HG03460 (cell line): ENCODE results near the gene CCDC178.
"Not testable (repeated sequence)": the region's sequence is repeated elsewhere in the genome, so short reads cannot be mapped to it uniquely, and the experiment has no call there.

Experiments
- ATAC-seq: cut with Tn5 transposase; IDR thresholded peaks from one replicate; pipeline ENCODE4 v1.9.1; 2021; ENCODE audit not compliant: unreplicated experiment

Gene CCDC178

DNA sequence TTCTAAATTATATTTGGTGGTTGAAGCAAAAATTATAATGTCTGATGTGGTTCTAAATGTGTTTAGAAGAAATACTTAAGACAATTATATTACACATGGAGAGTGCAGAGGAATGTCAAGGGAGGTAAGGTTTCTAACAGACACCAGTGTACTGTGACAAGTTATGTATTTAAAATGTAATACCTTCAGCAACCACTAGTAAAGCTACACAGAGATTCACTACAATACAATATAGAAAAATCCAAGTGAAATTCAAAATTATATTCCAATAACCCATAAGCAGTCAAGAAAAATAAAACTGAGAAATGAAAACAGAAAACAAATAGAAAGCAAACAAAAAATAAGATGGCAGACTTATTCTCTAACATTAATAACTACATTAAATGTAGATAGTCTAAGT, 418.2 kb downstream of the CCDC178 start:
- ATAC-seq = no peak

DNA sequence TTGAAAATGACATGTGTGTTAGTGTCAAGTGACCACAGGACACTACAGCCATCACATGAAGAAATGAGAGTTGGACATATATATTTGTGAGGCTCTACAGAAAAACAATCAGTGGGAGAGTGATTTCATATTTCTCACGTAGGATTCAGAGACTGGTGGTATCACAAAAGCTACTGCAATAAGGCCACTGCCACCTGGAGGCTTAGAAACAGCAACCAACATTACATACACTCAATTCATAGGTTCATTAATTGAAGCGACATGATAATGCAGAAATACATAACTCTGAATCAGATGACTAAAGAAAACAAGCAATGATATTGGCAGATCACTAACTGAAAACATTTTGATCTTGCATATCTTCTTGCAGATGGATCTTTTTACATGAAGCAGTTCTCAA, 419.6 kb downstream of the CCDC178 start:
- ATAC-seq = no peak

DNA sequence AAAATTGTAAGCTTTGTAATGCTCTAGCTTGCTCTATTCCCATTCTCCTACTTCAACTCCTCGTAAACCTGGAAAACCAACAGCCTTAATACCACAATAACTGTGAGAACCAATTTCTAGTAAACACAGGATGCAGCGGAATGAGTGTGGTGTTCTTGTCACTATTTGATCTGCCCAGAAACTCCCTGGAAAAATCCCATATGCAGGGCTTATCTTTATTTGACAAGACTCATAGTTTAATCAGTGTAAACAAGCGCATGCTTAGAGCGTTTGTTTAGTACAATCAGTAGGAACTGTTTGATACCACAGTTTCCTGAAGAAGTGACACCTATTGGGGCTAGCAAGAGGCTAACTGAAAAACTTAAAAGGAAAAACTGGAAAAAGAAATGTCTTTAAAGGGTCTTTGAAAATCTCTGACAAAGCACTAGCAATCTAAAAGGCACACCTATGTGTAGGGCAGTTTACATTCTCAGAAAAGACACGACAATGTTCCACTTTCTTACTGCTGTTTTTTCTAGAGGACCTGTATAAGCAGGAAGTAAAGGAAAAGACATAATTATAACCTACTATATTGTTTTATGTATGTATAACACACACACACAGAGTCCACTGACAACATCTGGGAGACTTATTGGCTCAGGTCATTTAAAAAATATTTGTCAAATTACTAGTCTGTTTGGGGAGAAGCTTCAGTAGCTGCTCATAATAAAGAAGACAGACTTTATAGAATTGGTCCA, 426.3 kb downstream of the CCDC178 start:
- ATAC-seq = no peak

DNA sequence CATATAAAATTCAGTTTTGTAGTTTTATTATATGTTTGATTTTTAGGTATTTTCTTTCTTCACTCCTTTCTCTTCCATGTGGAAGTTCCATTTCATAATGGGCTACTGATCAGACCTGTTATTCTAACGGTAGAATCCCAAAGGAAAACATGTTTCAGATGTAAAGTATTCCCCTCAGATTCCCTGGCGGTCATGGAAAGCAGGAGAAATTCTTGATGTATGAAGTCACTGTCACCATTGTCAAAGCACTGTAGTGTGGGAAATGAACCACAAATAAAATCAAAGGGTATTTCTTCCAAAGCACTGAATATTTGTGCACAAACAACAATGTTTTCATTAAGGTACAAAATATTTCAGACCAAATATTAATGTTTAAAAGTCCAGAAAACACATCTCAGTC, 430.4 kb downstream of the CCDC178 start:
- no peak for ATAC-seq

DNA sequence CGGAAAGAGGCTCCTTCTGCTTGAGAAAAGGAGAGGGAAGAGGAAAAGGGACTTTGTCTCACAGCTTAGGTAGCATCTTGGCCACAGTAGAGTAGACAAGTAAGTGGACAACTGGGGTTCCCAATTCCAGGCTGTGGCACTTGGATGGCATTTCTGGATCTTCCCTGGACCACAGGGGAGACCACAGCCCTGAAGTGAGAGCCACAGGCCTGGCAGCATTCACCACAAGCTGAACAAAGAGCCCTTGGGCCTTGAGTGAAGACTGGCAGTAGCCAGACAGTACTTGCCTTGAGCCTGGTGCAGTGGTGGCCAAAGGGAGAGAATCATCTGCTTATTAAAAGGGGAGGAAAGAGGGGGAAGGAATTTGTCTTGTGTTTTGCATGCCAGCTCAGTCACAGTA, 441.6 kb downstream of the CCDC178 start:
- no peak for ATAC-seq

DNA sequence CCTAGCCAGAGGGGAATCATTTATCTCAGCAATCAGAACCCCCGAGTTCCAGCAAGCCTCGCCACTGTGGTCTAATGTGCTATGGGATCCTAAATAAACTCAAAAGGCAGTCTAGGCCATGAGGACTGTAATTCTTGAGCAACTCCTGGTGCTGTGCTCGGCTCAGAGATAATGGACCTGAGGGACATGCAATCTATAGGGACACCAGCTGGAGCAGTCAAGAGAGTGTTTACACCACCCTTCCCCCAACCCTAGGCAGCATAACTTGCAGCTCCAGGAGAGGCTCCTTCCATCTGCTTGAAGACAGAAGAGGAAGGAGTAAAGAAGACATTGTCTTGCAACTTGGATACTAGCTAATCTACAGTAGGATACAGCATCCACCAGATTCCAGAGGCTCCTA, 442.2 kb downstream of the CCDC178 start:
- ATAC-seq = no peak

DNA sequence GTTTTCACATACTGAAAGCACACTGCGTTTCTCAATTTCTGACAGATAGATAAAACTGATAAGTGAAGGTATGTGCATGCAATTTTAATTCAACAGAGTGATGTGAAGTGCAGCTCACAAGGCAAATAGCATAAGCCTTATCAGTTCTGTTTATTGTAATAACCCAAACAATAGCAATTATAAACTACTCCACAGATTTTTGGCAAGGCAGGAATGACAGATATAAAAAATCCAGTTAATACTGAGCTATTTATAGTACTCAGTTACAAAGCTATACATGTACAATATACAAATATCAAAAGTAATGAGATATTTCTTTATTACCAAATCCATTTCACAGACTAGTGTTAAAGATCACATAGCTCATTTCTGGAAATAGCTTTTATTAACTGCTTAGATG, 456.8 kb downstream of the CCDC178 start:
- ATAC-seq = no peak

DNA sequence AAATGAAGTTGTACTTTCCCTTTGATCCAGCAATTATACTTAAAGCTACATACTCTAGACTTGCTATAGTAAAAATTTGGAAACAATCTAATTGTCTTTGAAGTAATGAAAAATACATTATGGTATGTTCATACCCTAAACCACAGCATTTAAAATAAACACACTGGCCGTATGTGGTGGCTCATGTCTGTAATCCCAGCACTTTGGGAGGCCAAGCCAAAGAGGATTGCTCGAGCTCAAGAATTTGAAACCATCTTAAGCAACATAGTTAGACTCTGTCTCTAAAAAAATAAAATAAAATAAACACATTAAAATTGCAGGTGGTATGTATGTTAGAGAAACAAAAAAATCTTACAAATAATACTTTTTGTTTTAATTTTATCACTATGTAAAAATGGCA, 459.6 kb downstream of the CCDC178 start:
- ATAC-seq = no peak

DNA sequence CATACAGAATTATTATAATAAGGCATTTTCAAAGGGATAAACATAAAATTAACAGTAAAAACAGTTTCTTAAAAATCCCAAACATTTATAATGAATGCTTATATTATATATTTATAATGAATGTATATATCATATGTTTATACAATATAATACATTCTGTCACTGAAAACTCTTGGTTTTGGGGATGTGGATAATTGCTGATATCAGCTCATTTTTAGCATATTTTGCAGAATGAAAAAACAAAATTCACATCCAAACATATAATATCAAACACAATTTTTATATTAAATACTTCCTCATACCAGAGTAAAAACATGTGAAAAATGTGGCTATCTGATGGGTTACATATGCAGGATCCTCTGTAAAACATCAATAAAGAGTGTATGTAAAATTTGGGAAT, 465.0 kb downstream of the CCDC178 start:
- ATAC-seq = no peak

DNA sequence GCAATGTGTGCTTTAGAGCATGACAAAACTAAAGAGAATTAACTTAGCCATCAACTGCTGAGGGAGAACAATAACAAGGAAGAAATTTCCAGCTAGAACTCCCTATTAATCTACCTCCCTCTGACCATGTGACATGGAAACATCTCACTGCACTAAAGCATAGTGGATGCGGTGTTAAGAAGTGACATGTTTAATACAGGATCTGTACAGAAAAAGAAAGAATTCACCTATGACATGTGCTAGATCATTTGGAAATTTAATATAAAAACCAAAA, 465.4 kb downstream of the CCDC178 start:
- ATAC-seq = no peak

DNA sequence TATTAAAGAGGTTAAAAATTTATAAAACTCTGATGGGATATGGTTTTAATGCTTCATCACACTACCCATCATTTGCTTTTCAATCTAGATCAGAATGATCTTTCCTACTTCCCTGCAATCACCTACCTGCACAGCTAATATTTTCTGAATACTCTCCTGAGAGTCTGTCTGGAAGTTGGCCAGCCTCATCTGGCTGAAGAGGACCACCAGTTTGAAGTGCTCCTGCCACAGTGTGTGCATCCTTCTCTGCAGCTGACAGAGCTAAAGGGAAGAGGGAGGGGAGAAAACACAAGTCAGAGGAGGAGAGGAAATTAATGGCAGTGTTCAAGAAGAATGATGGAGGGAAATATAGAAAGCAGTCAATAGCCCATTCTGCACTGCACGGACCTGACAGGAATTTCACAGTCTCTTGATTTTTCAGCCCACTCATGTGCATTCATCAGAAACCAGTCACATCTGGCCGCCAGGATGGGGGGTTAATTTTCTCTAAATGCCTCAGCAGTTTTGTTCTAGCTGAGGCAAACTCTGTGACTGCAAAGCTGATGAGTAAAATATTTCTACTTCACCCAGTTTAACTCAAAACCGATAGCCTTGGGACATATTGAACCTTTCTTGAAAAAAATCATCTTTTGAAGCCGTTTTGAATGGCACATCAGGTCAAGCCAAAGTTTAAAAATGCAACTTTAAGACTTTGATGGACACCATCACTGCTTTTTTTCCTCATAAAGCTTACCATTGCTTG, 465.9 kb downstream of the CCDC178 start:
- ATAC-seq = peak; percentile 88

DNA sequence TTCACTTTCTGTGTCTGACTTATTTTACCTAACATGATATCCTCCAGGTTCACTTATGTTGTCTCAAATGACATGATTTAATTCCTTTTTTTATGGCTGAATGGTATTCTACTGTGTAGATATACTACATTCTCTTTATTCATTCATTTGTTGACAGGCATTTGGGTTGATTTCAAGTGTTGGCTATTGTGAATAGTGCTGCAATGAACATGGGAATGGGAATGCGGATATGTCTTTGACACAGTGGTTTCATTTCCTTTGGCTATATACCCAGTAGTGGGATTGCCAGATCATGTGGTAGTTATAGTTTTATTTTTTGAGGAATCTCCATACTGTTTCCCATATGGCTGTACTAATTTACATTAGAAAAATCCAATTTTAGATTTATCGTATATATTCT, 472.3 kb downstream of the CCDC178 start:
- no peak for ATAC-seq

DNA sequence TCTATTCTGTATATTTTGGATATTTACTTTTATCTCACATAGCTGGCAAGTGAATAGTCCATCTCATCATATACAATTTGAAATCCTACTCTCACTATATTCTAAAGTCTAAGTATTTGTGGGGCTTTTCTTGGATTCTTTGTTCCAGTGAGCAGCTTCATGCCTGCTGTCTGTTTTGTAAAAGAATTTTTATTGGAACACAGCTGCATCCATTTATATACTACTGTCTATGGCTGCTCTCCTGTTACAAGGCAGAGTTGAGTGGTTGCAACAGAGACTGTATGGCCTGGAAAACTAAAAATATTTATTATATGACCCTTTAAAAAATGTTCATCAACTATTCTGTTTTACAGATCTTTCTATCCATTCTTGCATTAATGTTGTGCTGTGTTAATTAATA, 474.4 kb downstream of the CCDC178 start:
- no peak for ATAC-seq

DNA sequence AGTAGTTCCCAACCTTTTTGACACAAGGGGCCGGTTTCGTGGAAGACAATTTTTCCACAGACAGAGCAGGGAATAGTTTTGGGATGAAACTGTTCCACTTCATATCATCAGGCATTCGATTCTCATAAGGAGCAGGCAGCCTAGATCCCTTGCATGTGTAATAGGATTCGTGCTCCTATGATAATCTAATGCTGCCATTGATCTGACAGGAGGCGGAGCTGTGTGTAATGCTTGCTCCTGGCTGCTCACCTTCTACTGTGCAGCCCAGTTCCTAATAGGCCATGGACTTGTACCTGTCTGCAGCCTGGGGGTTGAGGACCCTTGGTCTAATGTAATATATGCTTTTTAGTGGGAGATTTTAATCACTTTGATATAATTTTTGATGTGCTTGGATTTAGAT, 479.0 kb downstream of the CCDC178 start:
- ATAC-seq = no peak

DNA sequence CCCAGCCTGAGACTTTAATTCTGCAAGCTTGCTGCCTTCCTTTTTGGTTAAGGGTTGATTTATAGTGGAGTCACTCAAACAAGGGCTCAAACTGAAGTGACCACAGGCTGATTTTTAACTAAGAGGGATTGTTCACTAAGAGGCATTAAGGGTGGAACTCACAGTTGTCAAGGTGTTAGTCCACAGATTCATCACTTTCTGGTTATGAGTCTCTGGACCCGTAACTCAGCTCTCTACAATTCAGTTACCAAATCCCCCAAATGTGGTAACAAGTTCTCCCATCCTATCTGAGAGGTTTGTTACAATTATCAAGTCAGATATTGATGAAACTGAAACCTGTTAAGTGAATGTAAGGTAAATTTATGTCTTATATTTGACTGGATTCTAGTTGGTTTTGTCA, 481.8 kb downstream of the CCDC178 start:
- no peak for ATAC-seq

DNA sequence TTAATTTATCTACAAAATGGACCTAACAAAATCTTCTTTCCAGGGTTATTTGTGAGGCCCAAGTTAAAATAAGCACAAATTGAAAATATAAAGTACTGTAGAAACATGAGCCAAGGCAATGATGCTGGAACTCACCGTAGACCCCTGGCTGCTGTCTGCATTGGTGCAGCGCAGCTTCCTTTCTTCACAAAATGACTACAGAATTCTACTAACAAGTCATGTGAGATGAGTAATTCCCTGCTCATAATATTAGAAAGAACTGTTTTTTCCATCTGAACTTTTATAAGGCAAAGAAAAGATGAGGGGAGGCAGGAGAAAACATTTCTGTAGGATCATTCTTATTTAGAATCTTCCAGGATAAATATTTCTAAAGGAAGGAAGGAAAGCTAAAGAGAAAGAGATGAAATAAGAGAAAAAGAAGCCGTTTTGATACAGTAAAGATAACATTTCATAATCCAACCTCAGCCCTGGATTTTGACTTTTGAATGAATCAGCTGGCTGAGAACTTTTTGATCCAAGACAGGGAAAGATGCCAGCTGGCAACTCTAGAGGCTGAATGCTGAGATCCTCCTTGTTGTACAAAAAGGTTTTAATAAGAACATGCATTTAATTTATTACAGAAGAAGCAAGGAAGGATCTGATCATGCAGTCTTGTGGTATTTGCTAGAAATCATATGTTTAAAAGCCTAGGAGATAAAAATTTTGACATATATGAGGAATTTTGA, 483.8 kb downstream of the CCDC178 start:
- no peak for ATAC-seq

DNA sequence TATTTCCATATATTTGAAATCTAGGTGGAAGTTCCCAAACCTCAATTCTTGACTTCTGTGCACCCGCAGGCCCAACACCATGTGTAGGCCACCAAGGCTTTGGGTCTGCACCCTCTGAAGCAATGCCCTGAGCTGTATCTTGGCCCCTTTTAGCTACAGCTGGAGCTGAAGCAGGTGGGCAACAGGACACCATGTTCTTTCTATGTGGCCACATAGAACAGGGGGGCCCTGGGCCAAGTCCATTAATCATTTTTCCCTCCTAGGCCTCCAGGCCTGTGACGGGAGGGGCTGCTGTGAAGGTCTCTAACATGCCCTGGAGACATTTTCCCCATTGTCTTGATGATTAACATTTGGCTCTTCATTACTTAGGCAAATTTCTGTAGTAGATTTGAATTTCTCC, 488.2 kb downstream of the CCDC178 start:
- ATAC-seq = not testable (repeated sequence)

DNA sequence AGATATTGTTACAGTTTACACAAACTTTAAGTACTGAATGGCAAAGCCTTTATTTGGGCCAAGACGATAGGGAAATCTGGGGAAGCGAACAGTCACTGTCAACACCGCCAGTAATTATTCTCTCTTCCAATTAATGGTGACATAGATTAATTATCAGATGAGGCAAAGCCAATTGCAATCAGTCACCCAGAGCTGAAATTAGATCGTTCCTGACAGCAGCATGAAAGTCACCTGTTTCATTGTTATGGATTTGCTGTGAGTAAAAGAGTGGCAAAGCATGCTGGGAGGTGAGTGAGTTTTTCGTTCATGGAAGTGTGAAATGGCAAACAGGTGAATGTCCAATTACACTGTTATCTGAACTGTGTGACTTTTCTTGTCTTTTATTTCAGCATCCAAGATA, 502.9 kb downstream of the CCDC178 start:
- ATAC-seq = no peak

DNA sequence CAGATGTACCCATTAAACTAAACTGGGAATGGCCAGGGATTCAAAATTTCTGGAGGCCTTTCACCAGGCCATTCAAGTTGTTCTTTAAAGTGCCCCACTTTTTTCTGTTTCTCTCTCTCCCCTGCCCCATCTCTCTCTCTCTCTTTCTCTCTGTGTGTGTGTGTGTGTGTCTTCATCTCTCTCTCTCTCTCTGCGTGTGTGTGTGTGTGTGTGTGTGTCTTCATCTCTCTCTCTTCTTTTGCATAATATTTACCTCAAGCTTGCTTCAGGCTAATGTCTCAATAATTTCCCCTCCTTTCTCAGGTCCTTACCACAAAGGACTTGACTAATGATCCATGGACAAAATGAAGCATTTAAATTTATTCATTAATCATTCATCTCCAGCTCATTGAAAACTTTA, 503.5 kb downstream of the CCDC178 start:
- no peak for ATAC-seq

DNA sequence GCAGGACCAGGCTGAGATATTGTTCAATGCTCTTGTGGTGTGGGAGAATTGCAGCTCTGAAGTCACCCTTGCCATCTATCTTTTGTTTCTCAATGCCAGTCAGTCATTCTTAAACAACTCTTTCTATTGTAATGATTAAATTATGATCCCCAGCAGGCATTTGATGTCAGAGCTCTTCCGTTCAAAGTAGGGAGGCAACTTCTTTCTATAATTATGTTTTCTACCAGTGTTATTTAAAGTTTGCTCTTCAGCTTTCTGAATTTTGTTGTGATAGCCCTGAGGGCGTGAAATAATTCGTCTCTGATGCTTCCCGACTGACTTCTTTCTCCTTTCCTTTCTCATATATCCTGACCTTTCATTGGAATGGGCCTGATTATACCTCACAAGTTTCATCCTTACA, 506.3 kb downstream of the CCDC178 start:
- no peak for ATAC-seq

DNA sequence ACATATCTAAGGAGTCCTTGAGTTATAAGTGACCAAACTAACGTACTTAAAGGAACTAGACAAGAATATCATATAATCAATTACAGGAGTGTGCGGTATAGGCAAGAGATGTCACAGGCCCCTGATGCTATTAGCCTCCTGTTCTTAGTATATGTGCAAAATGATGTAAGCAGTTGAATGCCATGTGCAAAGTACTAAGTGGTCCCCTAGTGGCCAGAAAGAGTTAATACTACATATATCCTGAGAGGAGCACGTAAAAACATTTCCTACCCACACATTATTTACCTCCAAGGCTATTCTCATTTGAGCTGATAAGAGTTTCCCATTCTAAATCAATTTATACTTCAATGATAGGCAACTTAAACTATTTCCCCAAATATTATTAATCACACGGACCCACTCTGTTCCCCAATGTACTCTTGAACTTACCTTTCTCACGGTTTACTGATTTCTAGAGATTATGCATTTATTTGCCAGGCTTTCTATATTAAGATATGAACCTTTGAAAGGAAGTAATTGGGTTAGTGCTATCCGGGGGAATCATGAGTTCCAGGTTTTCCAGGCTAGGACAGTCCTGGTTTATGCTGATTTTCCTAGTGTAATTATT, 509.7 kb downstream of the CCDC178 start:
- peak; percentile 98 for ATAC-seq

DNA sequence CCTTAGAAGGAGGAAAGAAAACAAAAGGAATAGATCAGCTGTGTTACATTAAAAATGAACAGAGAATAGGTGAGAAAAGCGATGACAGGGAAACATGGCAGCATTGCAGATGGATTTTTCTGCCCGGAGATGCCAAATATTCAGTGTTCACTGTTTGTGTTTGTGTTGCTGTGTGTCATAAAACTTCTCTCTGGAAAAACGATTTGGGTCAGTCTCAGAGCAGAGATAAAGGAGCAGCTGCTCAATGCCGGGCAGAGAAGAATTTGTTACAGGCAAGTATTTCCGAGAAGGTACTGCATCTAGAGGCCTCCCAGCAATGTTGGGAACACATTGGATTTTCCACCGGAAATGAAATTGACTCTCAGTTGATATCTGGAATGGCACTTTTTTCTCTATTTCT, 511.3 kb downstream of the CCDC178 start:
- no peak for ATAC-seq
